K562 (cell line): ENCODE data around the gene HOXC4. TPM values are rescaled to one million over a fixed set of nuclear protein-coding genes. Genes with fewer than 3 reads are reported as not detected.

Experiments
- ATAC-seq: fragments of 200-7000 bp; cut with Tn5 transposase; 3 replicates; pipeline ENCODE4 v1.9.1; 2020; ENCODE audit warnings: moderate library complexity
- BruUV-seq: library from RNA; stranded (reverse); fragments of 400-500 nt; replicated peaks from 2 replicates; lab custom pipeline; 2021; lab: Mats Ljungman, UMichigan
- CTCF ChIA-PET: fragments of 300-600 bp; formaldehyde crosslinking; extraction: SDS; loops from one replicate; lab custom pipeline; 2021; ENCODE audit warnings: low intra/inter-chr PET ratio; lab: Yijun Ruan, JAX
- POLR2A ChIA-PET: fragments of 300-600, 350-650 bp; sonication (Branson Sonifier 250); formaldehyde crosslinking; extraction: SDS; loops from one replicate; lab custom pipeline; 2021; ENCODE audit warnings: antibody characterized with exemption, inconsistent platforms; lab: Yijun Ruan, JAX
- DNase-seq, 4 experiments: peaks; one replicate each; pipeline versions ENCODE4 v3.0.0 to v3.0.0-alpha.2; 2011 to 2018; ENCODE audit warnings: low spot score in 3 of 4, mixed read lengths in 3 of 4; ENCODE audit errors: extremely low read depth in 1 of 4
- FAIRE-seq: peaks from 2 replicates; lab custom pipeline; 2011; peaks lifted over from hg19 to GRCh38; lab: Jason Lieb, UNC
- H2AFZ ChIP-seq: 2 replicates; pipeline ENCODE4 v1.6.0; 2011; ENCODE audit warnings: low read depth, low read length, control low read depth, inconsistent platforms
- H3K27ac ChIP-seq: fragments of 200-600 bp; 3 replicates; pipeline ENCODE4 v1.8.0; 2011; ENCODE audit warnings: low read depth, mild to moderate bottlenecking, control low read depth, inconsistent platforms, low read length, moderate library complexity, mixed read lengths; ENCODE audit errors: extremely low read depth
- H3K27me3 ChIP-seq, 2 experiments: fragments of 300-600 bp in 1 of 2; 2 replicates in 1 of 2; 3 replicates in 1 of 2; pipeline versions ENCODE4 v1.6.0 to v1.8.0; 2011; ENCODE audit warnings: inconsistent platforms in 2 of 2, low read length in 2 of 2, mild to moderate bottlenecking in 1 of 2, mixed read lengths in 1 of 2, moderate library complexity in 1 of 2; ENCODE audit not compliant: control insufficient read depth in 2 of 2, insufficient read depth in 2 of 2
- H3K36me3 ChIP-seq: fragments of 300-600 bp; 3 replicates; pipeline ENCODE4 v1.8.0; 2011; ENCODE audit warnings: mild to moderate bottlenecking, low read length, inconsistent platforms; ENCODE audit not compliant: control insufficient read depth, insufficient read depth
- H3K4me1 ChIP-seq, 2 experiments: fragments of 200-600 bp in 1 of 2; replicated peaks in 1 of 2; 2 replicates in 1 of 2; 3 replicates in 1 of 2; pipeline versions ENCODE4 v1.5.1 to v1.8.0; 2011; ENCODE audit warnings: inconsistent platforms in 2 of 2, low read length in 2 of 2, mild to moderate bottlenecking in 1 of 2, mixed read lengths in 1 of 2, moderate library complexity in 1 of 2; ENCODE audit not compliant: control insufficient read depth in 2 of 2, insufficient read depth in 2 of 2
- H3K4me2 ChIP-seq: 2 replicates; pipeline ENCODE4 v1.6.1; 2011; ENCODE audit warnings: low read length, control low read depth, inconsistent platforms, mixed read lengths; ENCODE audit not compliant: insufficient read depth
- H3K4me3 ChIP-seq: fragments of 200-600 bp; sonication (generic), shearing (Covaris generic); 2 replicates; pipeline ENCODE4 v1.5.1; 2016; ENCODE audit warnings: control low read depth, inconsistent platforms
- H3K79me2 ChIP-seq: fragments of 200-600 bp; 3 replicates; pipeline ENCODE4 v1.8.0; 2011; ENCODE audit warnings: low read length, inconsistent platforms; ENCODE audit not compliant: control insufficient read depth, insufficient read depth
- H3K9ac ChIP-seq, 2 experiments: 2 replicates each; pipeline versions ENCODE4 v1.6.0 to v1.6.1; 2011; ENCODE audit warnings: low read depth in 2 of 2, low read length in 2 of 2, control low read depth in 1 of 2, inconsistent platforms in 1 of 2, mild to moderate bottlenecking in 1 of 2, mixed read lengths in 1 of 2; ENCODE audit not compliant: insufficient read depth in 1 of 2
- H3K9me1 ChIP-seq: one replicate; pipeline ENCODE4 v1.6.0; 2011; ENCODE audit warnings: inconsistent platforms, mild to moderate bottlenecking, low read length, moderate library complexity; ENCODE audit not compliant: control insufficient read depth, insufficient read depth
- H3K9me3 ChIP-seq: replicated peaks from 2 replicates; pipeline ENCODE4 v1.5.1; 2011; ENCODE audit warnings: low read depth, low read length, inconsistent platforms; ENCODE audit not compliant: control insufficient read depth, insufficient read depth
- H4K20me1 ChIP-seq: replicated peaks from 2 replicates; pipeline ENCODE4 v1.6.1; 2011; ENCODE audit warnings: low read length, inconsistent platforms, mixed read lengths; ENCODE audit not compliant: control insufficient read depth, insufficient read depth
- BRD4 ChIP-seq: fragments of 200-600 bp; sonication (generic); IDR thresholded peaks from 2 replicates; pipeline ENCODE4 v1.6.1; 2017; ENCODE audit warnings: inconsistent platforms
- C11orf30 ChIP-seq: fragments of 450-650 bp; IDR thresholded peaks from 2 replicates; pipeline ENCODE4 v1.6.1; 2016; ENCODE audit warnings: low read depth, mild to moderate bottlenecking
- ELF1 ChIP-seq: fragments of 200-800 bp; sonication (Bioruptor generic); IDR thresholded peaks from 2 replicates; pipeline ENCODE4 v1.6.1; 2016; ENCODE audit warnings: missing genetic modification characterization, missing compliant biosample characterization
- FOXK2 ChIP-seq, 2 experiments: fragments of 450-650 bp; IDR thresholded peaks in 1 of 2; conservative IDR thresholded peaks in 1 of 2; 2 replicates each; pipeline ENCODE4 v1.6.1; 2016; ENCODE audit warnings: low read depth in 2 of 2, mild to moderate bottlenecking in 1 of 2
- HNRNPLL ChIP-seq: fragments of 200-400 bp; formaldehyde crosslinking; IDR thresholded peaks from 2 replicates; pipeline ENCODE4 v1.6.1; 2017; ENCODE audit warnings: low read length, low read depth, mild to moderate bottlenecking; ENCODE audit not compliant: poor library complexity, severe bottlenecking
- JUN ChIP-seq, 2 experiments: sonication (generic) in 1 of 2; formaldehyde crosslinking in 1 of 2; IDR thresholded peaks; 2 replicates each; pipeline versions ENCODE4 v1.6.1 to v1.8.0; 2012 to 2022; ENCODE audit warnings: borderline replicate concordance in 2 of 2, mild to moderate bottlenecking in 2 of 2, improper control_type of control experiment in 1 of 2, low read depth in 1 of 2, low read length in 1 of 2, missing genetic modification reagents in 1 of 2
- LEF1 ChIP-seq: fragments of 450-650 bp; IDR thresholded peaks from 2 replicates; pipeline ENCODE4 v1.6.1; 2016; ENCODE audit warnings: mild to moderate bottlenecking
- NCOA6 ChIP-seq: fragments of 450-650 bp; IDR thresholded peaks from 2 replicates; pipeline ENCODE4 v1.6.1; 2017; ENCODE audit warnings: mild to moderate bottlenecking
- POLR2A ChIP-seq: fragments of 450-650 bp; conservative IDR thresholded peaks from 2 replicates; pipeline ENCODE4 v1.6.1; 2016
- SLC30A9 ChIP-seq: fragments of 250-450 bp; sonication (Bioruptor Pico); IDR thresholded peaks from 2 replicates; pipeline ENCODE4 v1.8.0; 2022; ENCODE audit warnings: mild to moderate bottlenecking, moderate library complexity
- SMARCA4 ChIP-seq: fragments of 450-650 bp; IDR thresholded peaks from 2 replicates; pipeline ENCODE4 v1.6.1; 2016
- SMARCE1 ChIP-seq: fragments of 450-650 bp; IDR thresholded peaks from 2 replicates; pipeline ENCODE4 v1.7.1; 2016; ENCODE audit warnings: mild to moderate bottlenecking
- SPI1 ChIP-seq: IDR thresholded peaks from 2 replicates; pipeline ENCODE4 v1.6.1; 2011; ENCODE audit warnings: low read depth, low read length, control low read depth, borderline replicate concordance
- TSC22D4 ChIP-seq: fragments of 450-650 bp; IDR thresholded peaks from 2 replicates; pipeline ENCODE4 v1.6.1; 2016; ENCODE audit warnings: missing genetic modification characterization, missing biosample characterization, control low read depth
- ZFX ChIP-seq: sonication (generic); formaldehyde crosslinking; IDR thresholded peaks from 2 replicates; pipeline ENCODE4 v1.8.0; 2022; ENCODE audit warnings: mild to moderate bottlenecking, missing genetic modification reagents, moderate library complexity
- ZNF277 ChIP-seq: fragments of 250-450 bp; sonication (Bioruptor Pico); IDR thresholded peaks from 2 replicates; pipeline ENCODE4 v1.8.0; 2022; ENCODE audit warnings: inconsistent platforms, mild to moderate bottlenecking, moderate library complexity, borderline replicate concordance
- WGBS: fragments of 100-300 bp; shearing (Covaris generic); methylation state at CpG from one replicate; pipeline ENCODE4 v1.1.6; 2016; ENCODE audit warnings: low coverage, mixed read lengths; ENCODE audit not compliant: insufficient coverage; ENCODE audit errors: missing lambda C conversion rate; 5-methylcytosine and 5-hydroxymethylcytosine counted together
- in situ Hi-C: fragments of 300-500 bp; cut with MboI; formaldehyde crosslinking; loops from 4 replicates; pipeline ENCODE4 v1.15.0; 2018; ENCODE audit warnings: inconsistent platforms, mixed read lengths
- intact Hi-C: fragments of 100-400 bp; cut with micrococcal nuclease; formaldehyde crosslinking; loops from 2 replicates; pipeline ENCODE4 v1.14.2; 2022
- polyA plus RNA-seq, 8 experiments: library from polyadenylated mRNA; depleted of rRNA in 4 of 8; stranded (reverse) in 5 of 8; unstranded in 3 of 8; fragments of >200 nt; fragmentation: Nextera tagmentation in 2 of 8; fragmentation: Illumina TruSeq in 1 of 8; extraction: Ambion mirVana in 2 of 8; extraction: Trizol in 1 of 8; gene quantifications; 2 replicates each; pipeline versions ENCODE4 v1.2.1 to v1.2.3, GENCODE V29; 2011 to 2014; ENCODE audit warnings: inconsistent platforms in 1 of 8, missing spikeins in 1 of 8
- total RNA-seq, 7 experiments: library from RNA; depleted of rRNA in 6 of 7; stranded (reverse); fragments of >200 nt in 6 of 7; fragmentation: Illumina TruSeq in 2 of 7; extraction: Trizol in 2 of 7; gene quantifications; 2 replicates each; pipeline versions ENCODE4 v1.2.1 to v1.2.3, GENCODE V29; 2011 to 2021; ENCODE audit warnings: low replicate concordance in 1 of 7
- TF ChIP-seq, protein P1 (sequence below), 3 experiments: fragments of 200-800 bp in 1 of 3; sonication (Bioruptor generic) in 1 of 3; sonication (generic) in 1 of 3; formaldehyde crosslinking in 1 of 3; IDR thresholded peaks; 2 replicates each; pipeline versions ENCODE4 v1.6.1 to v1.8.0; 2016 to 2022; ENCODE audit warnings: mild to moderate bottlenecking in 2 of 3, missing compliant biosample characterization in 2 of 3, missing genetic modification characterization in 2 of 3, missing genetic modification reagents in 1 of 3

Gene HOXC4
- total and polyA plus RNA-seq, 9 of the 15 experiments (the other 6 are each of a cell fraction or from before 2014, with no cell fraction given), result 0.06 to 1.5 (median 0.44) TPM; not detected in 1

- H3K9ac ChIP-seq, result peak overlapping the region; percentile 68 to 85; a peak in 3 of 4 replicates
- ChIA-PET POLR2A (interaction anchor here (0.7 to 0.9 kb wide), 3 partner anchors 13 to 270 kb away, joined by 3 to 4 read pairs (median 3); no protein-coding TSS in a partner anchor), CTCF (interaction anchor here (0.9 kb wide), 1 partner anchor 191 kb away, joined by 3 read pairs; no protein-coding TSS in a partner anchor)
- H3K27ac ChIP-seq, result peak overlapping the region; percentile 59
- H3K4me1 ChIP-seq, result peaks cover 14 to 15% of the 10 kb centered on the region in 2 experiments
- no peaks in the 10 kb centered on the region for H3K27me3 ChIP-seq
- H2AFZ ChIP-seq, result peak overlapping the region; percentile 82
- intact Hi-C loops (loop anchor here (10.0 kb wide), 1 partner anchor 284 kb away; no protein-coding TSS in a partner anchor), in situ Hi-C loops (no loop called here)
- peak; percentile 81 for FAIRE-seq
- H3K4me2 ChIP-seq, result peak overlapping the region; percentile 68
- peak overlapping the region; percentile 12 for H3K4me3 ChIP-seq
- peak in 1 of 4 experiments; percentile 26 for DNase-seq
- no peaks in the 10 kb centered on the region for H3K9me3 ChIP-seq
- 13% methylated on average over 17 of the region's 17 CpGs for WGBS
- no peaks in the 10 kb centered on the region; the same call in 2 of the 3 replicates for H3K79me2 ChIP-seq
- no peaks in the 10 kb centered on the region for H3K36me3 ChIP-seq
- no TSS peak for BruUV-seq
- ATAC-seq, result peak; percentile 20
- no peaks in the 10 kb centered on the region for H3K9me1 ChIP-seq
- H4K20me1 ChIP-seq, result no peaks in the 10 kb centered on the region; the same call in 1 of the 2 replicates
- peak; percentile 45 for TF ChIP-seq ELF1 (tag)
- TF ChIP-seq ZFX, result 0 out of 2 replicates have a peak, but pooled peaks have one; percentile 21
- TF ChIP-seq ZNF277 (CRISPR knock-in tag), result no peak
- TF ChIP-seq POLR2A, result peak; percentile 39; the same call in 1 of the 2 replicates
- 0 out of 2 replicates have a peak, but pooled peaks have one; percentile 44 for TF ChIP-seq BRD4
- no peak for TF ChIP-seq HNRNPLL
- peak in 1 of 2 experiments; percentile 12; a peak in 1 of 4 replicates for TF ChIP-seq FOXK2 (conservative IDR thresholded peaks at IDR 0.05 in 1 of 2, IDR thresholded peaks at IDR 0.05 in 1 of 2; ENCODE audit: low read depth in 2 of 2)
- TF ChIP-seq SLC30A9 (CRISPR knock-in tag), result no peak
- TF ChIP-seq LEF1, result peak; percentile 31; the same call in 1 of the 2 replicates
- TF ChIP-seq, protein P1, sequence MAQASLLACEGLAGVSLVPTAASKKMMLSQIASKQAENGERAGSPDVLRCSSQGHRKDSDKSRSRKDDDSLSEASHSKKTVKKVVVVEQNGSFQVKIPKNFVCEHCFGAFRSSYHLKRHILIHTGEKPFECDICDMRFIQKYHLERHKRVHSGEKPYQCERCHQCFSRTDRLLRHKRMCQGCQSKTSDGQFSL (CRISPR knock-in tag; IDR thresholded peaks at IDR 0.05), result peak; percentile 1; the same call in 1 of the 2 replicates
- TF ChIP-seq, protein P1 (tag; IDR thresholded peaks at IDR 0.05), result no peak
- peak; percentile 41; the same call in 1 of the 2 replicates for TF ChIP-seq C11orf30
- TF ChIP-seq NCOA6, result 0 out of 2 replicates have a peak, but pooled peaks have one; percentile 11
- TF ChIP-seq JUN (IDR thresholded peaks at IDR 0.05; ENCODE audit: borderline replicate concordance, low read depth, low read length), result no peak
- TF ChIP-seq JUN (CRISPR knock-in tag; IDR thresholded peaks at IDR 0.05; ENCODE audit: borderline replicate concordance), result no peak
- peak; percentile 50; the same call in 1 of the 2 replicates for TF ChIP-seq SPI1
- TF ChIP-seq SMARCA4, result peak; percentile 31; the same call in 1 of the 2 replicates
- TF ChIP-seq TSC22D4 (tag), result peak; percentile 4; the same call in 1 of the 2 replicates
- 0 out of 2 replicates have a peak, but pooled peaks have one; percentile 29 for TF ChIP-seq SMARCE1
Measured at GRCh38 chr12:54010972-54011664, 42.5 kb upstream of the HOXC4 start.
